ENCODE results near the gene ELF5.

The ELF5 gene

DNA sequence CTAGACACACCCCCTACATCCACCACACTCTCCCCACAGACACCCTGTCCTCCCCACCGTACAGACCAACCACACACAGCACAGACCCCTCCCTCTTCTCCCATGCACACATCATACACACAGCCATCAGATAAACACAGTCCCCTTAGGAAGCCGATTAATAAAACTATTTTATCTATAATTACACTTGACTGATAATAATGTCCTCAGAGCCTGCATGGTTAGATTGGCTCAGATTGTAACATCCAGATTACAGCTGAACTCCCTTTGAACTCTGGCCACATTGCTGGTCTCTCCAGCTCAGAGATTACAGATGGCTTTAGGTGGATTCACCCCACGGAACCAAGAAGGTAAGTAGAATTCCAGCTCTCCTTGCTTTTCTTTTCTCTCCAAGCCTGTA is 9.5 kb upstream of the ELF5 start:
- TF ChIP-seq, protein P1, sequence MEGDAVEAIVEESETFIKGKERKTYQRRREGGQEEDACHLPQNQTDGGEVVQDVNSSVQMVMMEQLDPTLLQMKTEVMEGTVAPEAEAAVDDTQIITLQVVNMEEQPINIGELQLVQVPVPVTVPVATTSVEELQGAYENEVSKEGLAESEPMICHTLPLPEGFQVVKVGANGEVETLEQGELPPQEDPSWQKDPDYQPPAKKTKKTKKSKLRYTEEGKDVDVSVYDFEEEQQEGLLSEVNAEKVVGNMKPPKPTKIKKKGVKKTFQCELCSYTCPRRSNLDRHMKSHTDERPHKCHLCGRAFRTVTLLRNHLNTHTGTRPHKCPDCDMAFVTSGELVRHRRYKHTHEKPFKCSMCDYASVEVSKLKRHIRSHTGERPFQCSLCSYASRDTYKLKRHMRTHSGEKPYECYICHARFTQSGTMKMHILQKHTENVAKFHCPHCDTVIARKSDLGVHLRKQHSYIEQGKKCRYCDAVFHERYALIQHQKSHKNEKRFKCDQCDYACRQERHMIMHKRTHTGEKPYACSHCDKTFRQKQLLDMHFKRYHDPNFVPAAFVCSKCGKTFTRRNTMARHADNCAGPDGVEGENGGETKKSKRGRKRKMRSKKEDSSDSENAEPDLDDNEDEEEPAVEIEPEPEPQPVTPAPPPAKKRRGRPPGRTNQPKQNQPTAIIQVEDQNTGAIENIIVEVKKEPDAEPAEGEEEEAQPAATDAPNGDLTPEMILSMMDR (conservative IDR thresholded peaks at IDR 0.05), result no peak
- no peak overlapping the region for H3K27ac ChIP-seq

DNA sequence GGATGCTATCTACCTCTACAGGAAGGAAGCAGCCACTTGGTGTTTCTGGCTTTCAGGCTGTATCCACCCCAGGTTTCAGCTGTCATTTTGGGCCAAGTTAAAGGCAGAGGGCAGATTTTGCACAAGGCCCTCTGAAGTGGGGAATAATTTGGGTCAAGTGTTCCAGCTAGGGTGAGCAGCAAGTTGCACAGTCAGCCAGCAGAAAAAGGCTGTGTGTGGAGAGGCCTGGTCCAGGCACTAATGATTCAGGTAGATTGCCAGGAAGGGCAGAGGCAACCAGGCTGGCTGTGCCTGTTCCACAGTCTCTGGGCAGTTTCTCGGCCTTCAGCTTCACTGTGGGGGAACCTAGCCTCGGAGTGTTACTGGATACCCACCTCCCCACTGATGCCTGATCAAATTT is 8.6 kb upstream of the ELF5 start:
- no peak overlapping the region for H3K27ac ChIP-seq
- TF ChIP-seq, protein P1 (conservative IDR thresholded peaks at IDR 0.05), result no peak

DNA sequence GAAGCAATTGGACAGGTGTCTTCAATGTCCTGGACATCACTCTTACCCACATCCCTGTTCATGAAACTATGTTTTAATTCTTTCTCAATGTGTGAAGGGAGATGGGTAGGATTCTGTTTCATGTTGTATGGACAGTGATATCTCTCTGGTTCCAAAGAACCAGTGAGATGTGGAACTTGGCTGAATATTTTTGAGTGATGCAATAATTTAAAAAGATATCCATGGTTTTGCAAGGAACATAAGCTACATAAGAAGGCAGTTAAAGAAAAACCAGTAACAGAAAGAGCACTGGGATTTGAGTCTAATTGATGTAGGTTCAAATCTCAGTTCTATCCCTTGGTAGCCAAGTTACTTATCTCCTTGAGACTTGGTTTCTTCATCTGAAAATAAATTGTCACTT is 7.7 kb upstream of the ELF5 start:
- TF ChIP-seq, protein P1 (conservative IDR thresholded peaks at IDR 0.05), result no peak
- H3K27ac ChIP-seq, result no peak overlapping the region

DNA sequence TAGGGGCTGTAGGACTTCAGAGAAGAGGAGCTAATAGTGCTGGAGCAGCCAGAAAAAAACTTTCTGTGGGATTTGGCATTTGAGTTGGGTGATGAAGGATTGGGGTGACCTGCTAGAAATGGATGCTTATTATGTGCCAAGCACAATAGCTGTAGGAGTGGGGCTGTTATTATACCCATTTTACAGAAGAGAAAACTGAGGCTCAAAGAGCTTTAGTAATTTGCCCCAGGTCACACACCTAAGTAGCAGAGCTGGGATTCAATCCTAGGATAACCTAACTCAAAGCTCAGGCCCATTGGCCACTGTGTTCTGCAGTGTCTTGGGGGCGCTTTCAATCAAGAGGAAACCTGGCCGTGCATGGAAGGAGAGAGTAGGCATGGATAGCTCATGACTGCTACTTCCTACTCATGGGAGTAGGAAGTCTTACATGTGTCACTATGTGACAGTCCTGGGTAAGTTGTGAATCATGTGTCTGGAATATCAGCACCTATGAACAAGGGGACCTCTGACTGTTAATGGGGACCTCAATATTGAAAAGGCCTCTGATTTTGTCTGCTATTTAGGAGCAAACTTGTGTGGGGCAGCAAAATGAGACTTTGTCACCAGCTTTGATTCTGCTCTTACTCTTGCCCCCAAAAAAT is 6.1 kb upstream of the ELF5 start:
- TF ChIP-seq, protein P1 (conservative IDR thresholded peaks at IDR 0.05), result no peak
- H3K27ac ChIP-seq, result no peak overlapping the region

DNA sequence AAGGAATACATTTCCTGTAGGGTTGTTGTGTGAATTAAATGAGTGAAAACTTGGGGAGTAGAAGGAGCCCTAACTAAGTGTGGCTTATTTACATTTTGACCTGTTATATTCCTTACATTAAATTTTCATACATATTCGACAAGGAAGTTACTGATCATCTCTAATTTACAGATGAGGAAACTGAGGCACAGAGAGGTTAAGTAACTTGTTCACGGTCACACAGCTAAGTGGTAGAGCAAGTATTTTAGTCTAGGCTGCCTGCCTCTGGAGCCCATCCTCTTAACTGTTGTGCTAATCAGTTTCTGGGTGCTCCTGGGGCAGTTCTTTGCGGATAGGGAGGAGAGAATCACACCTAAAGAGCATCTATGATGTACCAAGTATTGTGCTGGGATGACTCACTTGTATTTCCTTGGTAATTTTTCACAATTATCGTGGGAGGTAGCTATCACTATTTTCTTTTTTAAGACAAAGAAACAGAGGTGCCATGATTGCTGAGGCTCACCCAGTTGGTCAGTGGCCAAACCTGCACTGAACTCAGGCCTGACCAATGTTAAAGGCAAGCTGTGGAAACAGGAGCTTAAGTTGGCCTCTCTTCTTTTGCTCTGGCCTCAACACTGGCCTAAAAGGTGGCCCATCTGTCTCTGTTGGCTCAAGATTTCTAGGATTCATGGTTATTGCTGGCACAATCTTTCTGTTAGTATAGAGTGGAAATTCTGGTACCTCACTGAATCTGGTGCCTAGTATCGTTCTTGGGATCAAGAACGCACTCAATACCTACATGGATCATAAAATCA is 2.9 kb upstream of the ELF5 start:
- TF ChIP-seq, protein P1 (conservative IDR thresholded peaks at IDR 0.05), result no peak
- H3K27ac ChIP-seq, result no peak overlapping the region

DNA sequence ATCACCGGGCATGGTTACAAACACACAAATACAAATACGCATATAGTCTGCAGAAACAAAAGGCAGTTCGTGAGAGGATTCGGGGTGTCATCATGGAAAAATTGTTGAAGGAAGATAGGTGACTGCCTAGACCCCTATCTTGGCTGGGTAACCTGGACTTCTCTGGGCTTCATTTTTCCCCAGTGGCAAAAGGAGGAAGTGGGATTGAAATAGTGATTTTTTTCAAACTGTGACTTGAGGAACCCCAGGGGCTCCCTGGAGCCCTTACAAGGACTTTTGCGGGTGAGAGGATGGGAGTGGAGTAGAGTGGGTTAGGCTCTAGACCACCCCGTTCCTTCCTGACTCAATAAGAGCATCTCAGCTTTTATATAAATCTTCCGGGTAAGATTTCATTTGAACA is 1.0 kb upstream of the ELF5 start:
- peak overlapping the region; percentile 73 for H3K27ac ChIP-seq
- TF ChIP-seq, protein P1 (conservative IDR thresholded peaks at IDR 0.05), result no peak; the same call in 1 of the 2 replicates

DNA sequence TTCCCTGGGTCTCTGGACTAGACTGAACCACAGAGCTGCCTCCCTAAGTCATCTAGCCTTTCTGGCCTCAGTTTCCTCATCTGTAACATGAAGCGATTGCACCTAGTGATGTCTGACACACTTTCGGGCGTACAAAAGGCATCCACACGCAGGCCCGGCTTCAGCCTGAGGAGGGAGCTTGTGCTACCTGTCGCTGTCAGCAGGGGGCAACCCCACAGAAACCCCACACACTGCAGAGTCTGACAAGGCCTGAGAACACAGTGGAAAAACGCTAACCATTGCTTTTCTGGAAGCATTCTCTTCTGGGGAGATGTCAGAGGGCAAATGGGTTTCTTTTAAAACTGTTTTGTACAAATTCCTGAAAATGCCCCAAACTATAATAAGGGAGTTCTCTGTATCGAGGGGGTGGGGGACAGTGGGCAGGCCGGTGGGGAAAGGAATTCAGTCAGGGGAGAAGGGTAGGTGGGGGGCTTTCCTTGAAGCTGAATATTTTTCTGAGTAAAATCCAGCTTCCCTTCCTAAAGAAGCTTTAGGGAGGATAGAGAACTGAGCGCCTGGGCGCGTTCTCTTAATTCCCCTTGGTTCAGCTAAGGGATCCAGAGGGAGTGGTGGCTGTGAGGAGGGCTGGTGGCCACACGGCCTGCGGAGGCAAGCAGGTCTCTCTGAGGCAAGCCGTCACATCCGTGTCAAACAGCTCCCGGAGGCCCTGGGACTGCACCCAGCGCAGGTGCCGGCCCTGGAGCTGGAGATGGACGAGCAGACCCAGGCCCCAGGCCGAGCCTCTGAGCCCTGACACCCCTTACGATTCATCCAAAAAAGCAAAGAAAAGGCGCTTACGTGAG is 533 bp downstream of the ELF5 start:
- TF ChIP-seq, protein P1 (conservative IDR thresholded peaks at IDR 0.05), result peak; percentile 85
- peak overlapping the region; percentile 73 for H3K27ac ChIP-seq
